SK-N-SH treated with all-trans-retinoic acid at 6 μM for 48 hours (cell line): Measurements from ENCODE around the gene TANGO2.

Experiments used
- ARNTL ChIP-seq: fragments of 450-650 bp; formaldehyde crosslinking; IDR thresholded peaks from 2 replicates; pipeline ENCODE4 v1.5.0; 2020; ENCODE audit warnings: low read depth, mild to moderate bottlenecking, moderate library complexity, borderline replicate concordance
- BACH2 ChIP-seq: fragments of 250-450 bp; sonication (Bioruptor Pico); IDR thresholded peaks from 2 replicates; pipeline ENCODE4 v1.9.0; 2021; ENCODE audit warnings: mild to moderate bottlenecking, borderline replicate concordance
- SNAI2 ChIP-seq: fragments of 250-450 bp; sonication (Bioruptor Pico); IDR thresholded peaks from 2 replicates; pipeline ENCODE4 v1.5.0; 2020; ENCODE audit warnings: mild to moderate bottlenecking, moderate library complexity
- ZFP3 ChIP-seq: fragments of 250-450 bp; sonication (Bioruptor Pico); IDR thresholded peaks from 2 replicates; pipeline ENCODE4 v1.5.0; 2020; ENCODE audit warnings: mild to moderate bottlenecking, moderate library complexity
- ZFP30 ChIP-seq: fragments of 450-650 bp; formaldehyde crosslinking; IDR thresholded peaks from 2 replicates; pipeline ENCODE4 v1.5.0; 2022; ENCODE audit warnings: mild to moderate bottlenecking, moderate library complexity
- ZNF565 ChIP-seq: fragments of 450-650 bp; formaldehyde crosslinking; conservative IDR thresholded peaks from 2 replicates; pipeline ENCODE4 v1.5.0; 2020; ENCODE audit warnings: low read depth, mild to moderate bottlenecking, moderate library complexity
- TF ChIP-seq, protein P1 (sequence below): fragments of 250-450 bp; sonication (Bioruptor Pico); IDR thresholded peaks from 2 replicates; pipeline ENCODE4 v1.8.0; 2020; ENCODE audit warnings: mild to moderate bottlenecking, moderate library complexity, borderline replicate concordance

DNA sequence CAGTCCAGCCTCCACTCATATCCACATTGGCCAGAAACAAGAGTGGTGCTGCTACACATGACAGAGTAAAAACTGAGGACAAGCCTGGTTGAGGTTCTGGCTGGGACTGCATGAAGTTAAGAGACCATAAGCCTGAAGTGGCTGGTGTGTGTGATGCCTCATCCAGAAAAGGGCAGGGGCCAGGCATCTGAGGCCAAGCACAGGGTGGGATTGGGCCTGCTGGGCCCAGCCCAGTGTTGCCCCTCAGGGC, 29.6 kb upstream of the TANGO2 start:
- TF ChIP-seq ARNTL: no peak
- TF ChIP-seq ZFP3 (CRISPR knock-in tag): no peak
- no peak for TF ChIP-seq BACH2 (CRISPR knock-in tag)
- no peak for TF ChIP-seq SNAI2 (CRISPR knock-in tag)
- no peak for TF ChIP-seq ZNF565 (CRISPR knock-in tag)
- TF ChIP-seq, protein P1, sequence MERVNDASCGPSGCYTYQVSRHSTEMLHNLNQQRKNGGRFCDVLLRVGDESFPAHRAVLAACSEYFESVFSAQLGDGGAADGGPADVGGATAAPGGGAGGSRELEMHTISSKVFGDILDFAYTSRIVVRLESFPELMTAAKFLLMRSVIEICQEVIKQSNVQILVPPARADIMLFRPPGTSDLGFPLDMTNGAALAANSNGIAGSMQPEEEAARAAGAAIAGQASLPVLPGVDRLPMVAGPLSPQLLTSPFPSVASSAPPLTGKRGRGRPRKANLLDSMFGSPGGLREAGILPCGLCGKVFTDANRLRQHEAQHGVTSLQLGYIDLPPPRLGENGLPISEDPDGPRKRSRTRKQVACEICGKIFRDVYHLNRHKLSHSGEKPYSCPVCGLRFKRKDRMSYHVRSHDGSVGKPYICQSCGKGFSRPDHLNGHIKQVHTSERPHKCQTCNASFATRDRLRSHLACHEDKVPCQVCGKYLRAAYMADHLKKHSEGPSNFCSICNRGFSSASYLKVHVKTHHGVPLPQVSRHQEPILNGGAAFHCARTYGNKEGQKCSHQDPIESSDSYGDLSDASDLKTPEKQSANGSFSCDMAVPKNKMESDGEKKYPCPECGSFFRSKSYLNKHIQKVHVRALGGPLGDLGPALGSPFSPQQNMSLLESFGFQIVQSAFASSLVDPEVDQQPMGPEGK (CRISPR knock-in tag): no peak
- no peak for TF ChIP-seq ZFP30 (CRISPR knock-in tag)
